ENCODE measurements around the gene PLEKHM3.

PLEKHM3 gene

DNA sequence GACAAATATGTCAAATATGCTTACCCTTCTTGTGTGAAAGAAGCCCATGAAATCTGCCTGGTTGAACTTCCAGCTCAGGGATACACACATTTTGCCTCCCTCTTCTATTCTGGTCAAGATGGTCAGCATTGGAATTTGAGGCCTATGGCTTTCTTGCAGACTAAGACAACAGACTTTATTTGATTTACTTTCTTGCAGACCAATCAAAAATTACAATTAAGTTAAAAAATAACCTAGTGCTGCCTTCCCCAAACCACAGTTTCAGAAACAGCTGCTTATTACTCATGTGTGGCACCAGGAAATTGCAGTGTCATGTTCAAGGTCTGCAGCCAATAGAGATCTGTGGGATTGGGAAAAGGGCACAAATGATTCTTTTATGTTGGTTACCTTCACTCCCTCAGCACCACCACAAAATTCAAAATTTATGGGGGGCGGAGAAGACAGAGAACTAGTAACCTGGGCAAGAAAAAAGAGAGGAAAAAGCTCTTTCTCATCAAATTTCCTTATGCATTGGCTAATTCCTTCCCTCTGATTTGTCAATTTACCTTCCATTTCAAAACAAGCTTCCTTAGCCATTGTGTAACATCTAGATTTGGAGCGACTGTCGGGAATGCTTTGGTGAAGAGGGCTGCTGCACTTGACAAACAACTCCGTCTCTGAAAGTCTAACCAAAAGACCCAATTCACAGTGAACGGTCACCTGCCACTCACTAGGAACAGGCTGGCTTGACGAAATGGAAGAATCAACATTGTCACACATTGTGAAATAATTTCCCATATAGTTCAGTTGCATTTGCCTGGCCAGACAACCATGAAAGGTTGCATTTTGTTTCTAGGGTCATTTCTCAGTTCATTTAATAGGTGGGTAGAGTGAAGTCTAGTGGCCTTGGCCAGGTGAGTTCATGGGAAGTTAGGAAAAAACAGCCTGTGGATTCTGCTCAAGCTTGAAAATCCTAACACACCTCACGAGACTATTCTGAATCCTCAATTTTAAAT, 155.2 kb downstream of the PLEKHM3 start:
- Histone ChIP-seq H3K36me3 (ENCODE audit: control insufficient read depth in 5 of 5, insufficient read depth in 5 of 5, low read length in 5 of 5) (no peaks in the 10 kb centered on the region), H3K9ac (ENCODE audit: low read length in 5 of 5) (no peak overlapping the region), H3K9me3 (ENCODE audit: control insufficient read depth in 5 of 5, low read length in 5 of 5) (no peaks in the 10 kb centered on the region), H3K4me3 (ENCODE audit: low read depth in 1 of 5, low read length in 5 of 5) (no peak overlapping the region), H3K4me1 (ENCODE audit: control insufficient read depth in 5 of 5, insufficient read depth in 5 of 5, low read length in 5 of 5) (peaks cover 0 to 21% (median 7%) of the 10 kb centered on the region in 5 donors), H3K27me3 (ENCODE audit: control insufficient read depth in 5 of 5, insufficient read depth in 4 of 5, low read length in 5 of 5) (no peaks in the 10 kb centered on the region), H3K27ac (ENCODE audit: low read depth, low read length) (peak overlapping the region; percentile 25)

DNA sequence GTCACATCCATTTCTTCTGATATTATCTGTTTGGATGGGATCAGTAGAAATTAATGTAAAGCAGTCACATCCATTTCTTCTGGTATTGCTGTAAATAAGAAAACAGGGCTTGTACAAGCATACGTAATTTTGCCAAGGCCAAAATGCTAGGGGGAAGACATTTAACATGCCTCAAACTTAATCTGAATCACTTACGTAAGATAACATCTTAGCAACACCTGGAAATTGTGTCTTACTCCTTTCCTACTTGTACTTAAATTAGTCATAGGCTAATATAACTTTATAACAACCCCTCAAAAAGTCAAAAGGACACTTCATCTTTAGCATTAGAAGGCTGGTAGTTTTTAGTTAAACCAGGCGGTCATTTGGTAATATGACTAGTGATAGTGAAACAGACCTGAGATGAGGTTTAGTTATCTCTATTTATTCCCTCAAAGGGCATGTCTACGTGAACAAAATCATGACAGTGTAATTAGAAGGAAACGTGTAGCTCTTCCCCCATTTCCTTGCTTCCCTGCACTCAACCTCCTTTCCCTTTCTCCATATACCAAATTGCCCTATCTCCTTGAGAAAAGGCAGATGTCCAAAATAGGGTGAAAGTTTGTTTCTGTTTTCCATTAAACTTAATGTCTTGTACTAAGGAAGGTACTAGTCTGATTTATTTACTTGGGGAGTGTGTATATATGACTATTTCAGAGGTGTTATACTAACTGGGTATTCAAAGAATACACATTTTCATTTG, 156.3 kb downstream of the PLEKHM3 start:
- Histone ChIP-seq H3K27me3 (ENCODE audit: control insufficient read depth in 5 of 5, insufficient read depth in 4 of 5, low read length in 5 of 5) (no peaks in the 10 kb centered on the region), H3K9ac (ENCODE audit: low read length in 5 of 5) (no peak overlapping the region), H3K9me3 (ENCODE audit: control insufficient read depth in 5 of 5, low read length in 5 of 5) (no peaks in the 10 kb centered on the region), H3K36me3 (ENCODE audit: control insufficient read depth in 5 of 5, insufficient read depth in 5 of 5, low read length in 5 of 5) (no peaks in the 10 kb centered on the region), H3K27ac (ENCODE audit: low read depth, low read length) (no peak overlapping the region), H3K4me3 (ENCODE audit: low read depth in 1 of 5, low read length in 5 of 5) (no peak overlapping the region), H3K4me1 (ENCODE audit: control insufficient read depth in 5 of 5, insufficient read depth in 5 of 5, low read length in 5 of 5) (peaks cover 0 to 21% (median 7%) of the 10 kb centered on the region in 5 donors)

DNA sequence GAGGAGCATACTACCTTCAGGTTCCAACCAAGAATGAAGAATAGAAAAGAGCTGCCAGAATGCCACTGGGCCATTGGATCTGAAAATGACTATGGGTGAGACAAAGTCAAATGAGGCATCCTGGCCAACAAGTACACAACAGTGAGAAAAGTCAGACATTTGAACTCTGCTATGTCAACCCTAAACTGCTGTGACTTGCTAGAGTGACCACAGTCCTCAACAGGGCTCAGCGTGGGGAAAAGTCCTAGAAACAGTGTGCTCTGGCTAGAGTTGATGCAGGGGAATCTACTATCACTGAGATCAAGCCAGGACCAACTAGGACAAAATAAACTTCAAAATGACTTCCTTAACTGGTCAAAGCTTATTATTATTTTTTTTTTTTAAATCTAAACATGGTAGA, 157.4 kb downstream of the PLEKHM3 start:
- peak overlapping the region in 1 of 5 donors; percentile 29 for H3K9ac ChIP-seq (ENCODE audit: low read length in 5 of 5)
- H3K9me3 ChIP-seq (ENCODE audit: control insufficient read depth in 5 of 5, low read length in 5 of 5), result no peaks in the 10 kb centered on the region
- no peak overlapping the region for H3K27ac ChIP-seq (ENCODE audit: low read depth, low read length)
- H3K36me3 ChIP-seq (ENCODE audit: control insufficient read depth in 5 of 5, insufficient read depth in 5 of 5, low read length in 5 of 5), result no peaks in the 10 kb centered on the region
- H3K4me3 ChIP-seq (ENCODE audit: low read depth in 1 of 5, low read length in 5 of 5), result no peak overlapping the region
- no peaks in the 10 kb centered on the region for H3K27me3 ChIP-seq (ENCODE audit: control insufficient read depth in 5 of 5, insufficient read depth in 4 of 5, low read length in 5 of 5)
- peaks cover 0 to 21% (median 7%) of the 10 kb centered on the region in 5 donors for H3K4me1 ChIP-seq (ENCODE audit: control insufficient read depth in 5 of 5, insufficient read depth in 5 of 5, low read length in 5 of 5)

DNA sequence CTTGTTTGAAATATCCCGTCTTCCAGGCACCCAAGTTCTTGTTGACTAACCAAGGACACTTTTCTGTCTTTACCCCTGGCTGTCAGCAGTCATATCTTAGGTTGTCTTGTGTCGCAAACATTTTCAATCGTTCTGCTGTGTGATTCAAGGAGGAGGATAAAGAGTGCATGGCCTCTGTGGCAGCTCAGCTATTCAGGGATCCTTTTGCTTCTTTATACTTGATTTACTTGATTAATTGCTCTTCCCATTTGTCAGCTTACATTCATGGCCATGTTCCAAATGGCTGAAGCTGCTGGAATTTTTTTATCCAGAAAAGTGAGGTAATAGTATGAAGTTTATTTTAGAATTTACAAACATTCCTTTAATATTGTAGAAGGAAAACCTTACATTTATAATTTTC, 158.3 kb downstream of the PLEKHM3 start:
- H3K27ac ChIP-seq (ENCODE audit: low read depth, low read length), result no peak overlapping the region
- no peak overlapping the region for H3K9ac ChIP-seq (ENCODE audit: low read length in 5 of 5)
- no peaks in the 10 kb centered on the region for H3K36me3 ChIP-seq (ENCODE audit: control insufficient read depth in 5 of 5, insufficient read depth in 5 of 5, low read length in 5 of 5)
- H3K4me3 ChIP-seq (ENCODE audit: low read depth in 1 of 5, low read length in 5 of 5), result no peak overlapping the region
- H3K4me1 ChIP-seq (ENCODE audit: control insufficient read depth in 5 of 5, insufficient read depth in 5 of 5, low read length in 5 of 5), result peaks cover 0 to 21% (median 7%) of the 10 kb centered on the region in 5 donors
- no peaks in the 10 kb centered on the region for H3K27me3 ChIP-seq (ENCODE audit: control insufficient read depth in 5 of 5, insufficient read depth in 4 of 5, low read length in 5 of 5)
- no peaks in the 10 kb centered on the region for H3K9me3 ChIP-seq (ENCODE audit: control insufficient read depth in 5 of 5, low read length in 5 of 5)

DNA sequence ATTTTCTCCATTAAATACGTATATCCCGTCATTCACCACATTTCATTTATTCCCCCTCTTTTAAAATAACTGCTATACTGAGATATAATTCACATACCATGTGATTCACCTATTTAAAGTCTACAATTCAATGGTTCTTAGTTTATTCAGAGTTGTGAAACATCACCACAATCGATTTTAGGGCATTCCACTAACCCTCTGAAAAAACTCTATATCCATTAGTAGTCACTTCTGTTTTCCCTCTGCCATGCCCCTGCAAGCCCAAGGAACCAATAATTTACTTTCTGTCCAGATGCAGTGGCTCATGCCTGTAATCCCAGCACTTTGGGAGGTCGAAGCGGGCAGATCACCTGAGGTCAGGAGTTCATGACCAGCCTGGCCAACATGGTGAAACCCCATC, 160.1 kb downstream of the PLEKHM3 start:
- Histone ChIP-seq H3K4me3 (ENCODE audit: low read depth in 1 of 5, low read length in 5 of 5) (no peak overlapping the region), H3K27me3 (ENCODE audit: control insufficient read depth in 5 of 5, insufficient read depth in 4 of 5, low read length in 5 of 5) (no peaks in the 10 kb centered on the region), H3K36me3 (ENCODE audit: control insufficient read depth in 5 of 5, insufficient read depth in 5 of 5, low read length in 5 of 5) (peaks cover 2 to 8% (median 4%) of the 10 kb centered on the region in 5 donors), H3K27ac (ENCODE audit: low read depth, low read length) (no peak overlapping the region), H3K4me1 (ENCODE audit: control insufficient read depth in 5 of 5, insufficient read depth in 5 of 5, low read length in 5 of 5) (peaks cover 0 to 15% (median 11%) of the 10 kb centered on the region in 5 donors), H3K9ac (ENCODE audit: low read length in 5 of 5) (no peak overlapping the region), H3K9me3 (ENCODE audit: control insufficient read depth in 5 of 5, low read length in 5 of 5) (no peaks in the 10 kb centered on the region)

DNA sequence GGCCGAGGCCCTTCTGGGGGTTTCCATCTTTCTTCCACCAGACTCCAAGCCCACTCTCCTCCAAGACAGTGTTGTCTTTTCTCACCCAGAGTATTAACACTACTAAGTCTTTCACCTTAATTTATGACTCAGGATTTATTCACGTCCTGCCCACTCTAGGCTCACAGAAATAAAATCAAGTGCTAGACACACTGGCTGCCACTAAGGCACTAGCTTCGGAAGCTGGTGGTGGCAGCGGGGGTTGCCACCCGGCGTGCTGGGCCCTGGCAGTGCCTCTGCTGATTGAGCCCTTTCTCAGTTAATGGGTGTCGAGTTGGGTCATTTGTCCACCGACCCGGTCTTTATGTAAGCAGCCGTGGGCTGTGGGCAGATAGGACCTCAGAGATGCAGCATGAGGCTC, 162.0 kb downstream of the PLEKHM3 start:
- Histone ChIP-seq H3K4me1 (ENCODE audit: control insufficient read depth in 5 of 5, insufficient read depth in 5 of 5, low read length in 5 of 5) (peaks cover 0 to 11% (median 4%) of the 10 kb centered on the region in 5 donors), H3K9me3 (ENCODE audit: control insufficient read depth in 5 of 5, low read length in 5 of 5) (no peaks in the 10 kb centered on the region), H3K27ac (ENCODE audit: low read depth, low read length) (no peak overlapping the region), H3K4me3 (ENCODE audit: low read depth in 1 of 5, low read length in 5 of 5) (no peak overlapping the region), H3K9ac (ENCODE audit: low read length in 5 of 5) (no peak overlapping the region), H3K27me3 (ENCODE audit: control insufficient read depth in 5 of 5, insufficient read depth in 4 of 5, low read length in 5 of 5) (no peaks in the 10 kb centered on the region), H3K36me3 (ENCODE audit: control insufficient read depth in 5 of 5, insufficient read depth in 5 of 5, low read length in 5 of 5) (peaks cover 2 to 13% (median 9%) of the 10 kb centered on the region in 5 donors)

DNA sequence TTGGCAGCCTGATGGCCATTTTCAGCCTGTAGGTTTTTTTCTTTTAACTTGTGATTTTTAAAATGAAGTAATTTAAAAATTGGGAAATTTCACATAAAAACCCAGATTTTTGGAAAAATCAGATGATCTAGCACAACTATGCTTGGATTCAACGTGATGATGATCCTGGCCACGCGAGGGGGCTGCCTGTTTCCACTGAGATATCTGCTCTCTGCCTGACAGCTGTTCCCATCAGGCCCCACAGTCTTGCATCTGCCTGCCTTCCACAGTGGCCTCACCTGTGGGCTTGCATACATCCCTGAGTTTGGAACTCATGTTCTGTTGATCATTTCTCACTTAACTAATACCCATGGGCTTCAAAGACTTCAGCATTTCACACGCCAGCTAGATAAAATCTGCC, 163.5 kb downstream of the PLEKHM3 start:
- H3K27me3 ChIP-seq (ENCODE audit: control insufficient read depth in 5 of 5, insufficient read depth in 4 of 5, low read length in 5 of 5), result no peaks in the 10 kb centered on the region
- H3K4me1 ChIP-seq (ENCODE audit: control insufficient read depth in 5 of 5, insufficient read depth in 5 of 5, low read length in 5 of 5), result peaks cover 0 to 8% (median 0%) of the 10 kb centered on the region in 5 donors
- no peak overlapping the region for H3K27ac ChIP-seq (ENCODE audit: low read depth, low read length)
- no peak overlapping the region for H3K9ac ChIP-seq (ENCODE audit: low read length in 5 of 5)
- H3K36me3 ChIP-seq (ENCODE audit: control insufficient read depth in 5 of 5, insufficient read depth in 5 of 5, low read length in 5 of 5), result peaks cover 2 to 13% (median 9%) of the 10 kb centered on the region in 5 donors
- no peaks in the 10 kb centered on the region for H3K9me3 ChIP-seq (ENCODE audit: control insufficient read depth in 5 of 5, low read length in 5 of 5)
- no peak overlapping the region for H3K4me3 ChIP-seq (ENCODE audit: low read depth in 1 of 5, low read length in 5 of 5)

DNA sequence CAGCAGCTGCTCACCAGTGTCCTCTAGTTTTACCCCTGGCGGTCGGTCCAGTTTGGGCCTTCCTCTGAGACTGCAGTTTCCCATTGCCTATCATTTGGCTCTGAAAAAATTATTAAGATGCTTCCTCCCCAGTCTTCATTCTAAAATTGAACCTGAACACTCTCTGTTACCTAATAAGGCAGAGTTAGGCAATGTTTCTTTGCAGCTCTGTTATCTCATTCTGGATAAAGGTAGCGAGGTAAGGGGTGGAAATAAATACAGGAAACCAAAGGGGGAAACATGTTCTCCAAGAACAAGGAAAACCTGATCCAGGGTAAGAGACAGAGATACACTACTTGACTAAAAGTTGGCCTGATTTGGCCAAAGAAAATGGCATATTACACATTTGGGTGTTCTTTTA, 164.6 kb downstream of the PLEKHM3 start:
- no peak overlapping the region for H3K4me3 ChIP-seq (ENCODE audit: low read depth in 1 of 5, low read length in 5 of 5)
- H3K9ac ChIP-seq (ENCODE audit: low read length in 5 of 5), result no peak overlapping the region
- no peaks in the 10 kb centered on the region for H3K27me3 ChIP-seq (ENCODE audit: control insufficient read depth in 5 of 5, insufficient read depth in 4 of 5, low read length in 5 of 5)
- peaks cover 5 to 16% (median 9%) of the 10 kb centered on the region in 5 donors for H3K36me3 ChIP-seq (ENCODE audit: control insufficient read depth in 5 of 5, insufficient read depth in 5 of 5, low read length in 5 of 5)
- H3K4me1 ChIP-seq (ENCODE audit: control insufficient read depth in 5 of 5, insufficient read depth in 5 of 5, low read length in 5 of 5), result peaks cover 0 to 8% (median 0%) of the 10 kb centered on the region in 5 donors
- H3K27ac ChIP-seq (ENCODE audit: low read depth, low read length), result no peak overlapping the region
- H3K9me3 ChIP-seq (ENCODE audit: control insufficient read depth in 5 of 5, low read length in 5 of 5), result no peaks in the 10 kb centered on the region

DNA sequence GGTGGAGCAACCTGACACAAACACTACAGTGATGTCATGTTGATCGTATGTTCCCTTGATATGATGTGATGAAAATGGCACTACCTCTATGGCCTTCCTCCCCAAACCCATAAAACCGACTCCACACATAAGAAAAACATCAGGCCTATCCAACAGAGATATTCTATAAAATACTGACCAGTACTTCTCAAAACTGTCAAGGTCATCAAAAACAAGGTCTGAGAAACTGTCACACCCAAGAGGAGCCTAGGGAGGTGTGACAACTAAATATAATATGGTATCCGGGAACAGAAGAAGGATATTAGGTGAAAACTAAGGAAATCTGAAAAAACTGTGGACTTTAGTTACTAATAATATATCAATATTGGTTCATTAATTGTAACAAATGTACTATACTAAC, 169.7 kb downstream of the PLEKHM3 start:
- Histone ChIP-seq H3K9ac (ENCODE audit: low read length in 5 of 5) (no peak overlapping the region), H3K4me3 (ENCODE audit: low read depth in 1 of 5, low read length in 5 of 5) (no peak overlapping the region), H3K4me1 (ENCODE audit: control insufficient read depth in 5 of 5, insufficient read depth in 5 of 5, low read length in 5 of 5) (no peaks in the 10 kb centered on the region), H3K9me3 (ENCODE audit: control insufficient read depth in 5 of 5, low read length in 5 of 5) (no peaks in the 10 kb centered on the region), H3K27ac (ENCODE audit: low read depth, low read length) (no peak overlapping the region), H3K27me3 (ENCODE audit: control insufficient read depth in 5 of 5, insufficient read depth in 4 of 5, low read length in 5 of 5) (no peaks in the 10 kb centered on the region), H3K36me3 (ENCODE audit: control insufficient read depth in 5 of 5, insufficient read depth in 5 of 5, low read length in 5 of 5) (peaks cover 5 to 12% (median 7%) of the 10 kb centered on the region in 5 donors)

All from subcutaneous abdominal adipose tissue (tissue), 5 donors.